Measurements from ENCODE around the gene ARHGEF4. TPM values are rescaled to one million over a fixed set of nuclear protein-coding genes. Genes with fewer than 3 reads are reported as not detected.

ARHGEF4 gene
- total RNA-seq, 3 donors from 2014 or later, result 0.94 to 14.0 (median 1.5) TPM

DNA sequence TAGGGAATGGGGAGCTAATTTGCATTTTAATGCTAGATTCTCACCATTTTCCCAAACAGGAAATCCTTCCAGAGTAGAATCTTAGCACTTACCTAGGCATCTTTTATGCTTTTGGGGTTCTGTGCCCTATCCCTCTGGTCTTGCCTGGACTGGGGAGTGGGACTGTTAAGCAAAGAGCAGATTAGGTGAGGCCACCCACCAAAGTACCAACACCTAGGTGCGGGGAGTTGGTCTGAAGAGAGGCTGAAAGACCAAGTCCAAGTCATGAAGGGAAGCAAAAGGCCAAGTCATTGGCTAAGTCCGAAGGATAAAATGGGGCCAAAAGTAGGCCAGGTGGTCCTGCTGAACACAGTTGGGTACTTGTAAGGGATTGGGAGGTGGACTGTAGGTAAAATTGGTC, 169.8 kb downstream of the ARHGEF4 start:
- Histone ChIP-seq H3K4me1 (ENCODE audit: low read depth) (no peaks in the 10 kb centered on the region), H3K36me3 (ENCODE audit: low read depth) (no peaks in the 10 kb centered on the region), H3K4me3 (no peak overlapping the region), H3K9me3 (no peaks in the 10 kb centered on the region)
- ATAC-seq (no peak), DNase-seq (no peak)
- intact Hi-C loops (cut with DNase I, micrococcal nuclease), result no loop called here
- TF ChIP-seq CTCF (IDR thresholded peaks at IDR 0.05), result no peak

GRCh38 chr2:131008967-131009366, 172.3 kb downstream of the ARHGEF4 start:
- no peak for TF ChIP-seq CTCF (IDR thresholded peaks at IDR 0.05)
- intact Hi-C loops (cut with DNase I, micrococcal nuclease), result no loop called here
- DNase-seq, result no peak
- no peaks in the 10 kb centered on the region for H3K9me3 ChIP-seq
- no peak for ATAC-seq
- no peaks in the 10 kb centered on the region for H3K4me1 ChIP-seq (ENCODE audit: low read depth)
- no peak overlapping the region for H3K4me3 ChIP-seq
- H3K36me3 ChIP-seq (ENCODE audit: low read depth), result no peaks in the 10 kb centered on the region

GRCh38 chr2:131009713-131010475, 173.2 kb downstream of the ARHGEF4 start:
- H3K4me1 ChIP-seq (ENCODE audit: low read depth), result no peaks in the 10 kb centered on the region

DNA sequence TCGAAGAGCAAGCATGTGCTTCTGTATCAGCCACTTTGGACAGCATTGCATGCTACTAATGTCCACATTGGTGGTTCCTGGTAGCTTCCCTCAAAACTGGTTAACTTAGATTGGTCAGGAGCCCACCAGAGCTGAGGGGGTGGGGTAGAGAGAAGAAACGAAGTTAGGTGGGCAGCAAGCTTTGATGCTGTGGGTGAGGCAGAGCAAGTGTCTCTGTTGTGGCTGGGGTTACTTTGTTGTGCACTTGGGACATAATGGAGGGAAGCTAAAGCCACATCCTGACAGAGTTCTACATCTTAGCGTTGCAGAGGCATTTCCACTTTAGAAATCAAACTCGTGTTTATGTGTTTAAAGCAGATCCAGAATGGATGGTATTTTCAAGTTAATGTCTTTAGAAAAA, 173.9 kb downstream of the ARHGEF4 start:
- Histone ChIP-seq H3K9me3 (no peaks in the 10 kb centered on the region), H3K4me1 (ENCODE audit: low read depth) (no peaks in the 10 kb centered on the region), H3K4me3 (no peak overlapping the region), H3K36me3 (ENCODE audit: low read depth) (no peaks in the 10 kb centered on the region)
- ATAC-seq (peak; percentile 43), DNase-seq (no peak)
- TF ChIP-seq CTCF (IDR thresholded peaks at IDR 0.05), result no peak
- intact Hi-C loops (cut with DNase I, micrococcal nuclease), result no loop called here

More at GRCh38 chr2:131009713-131010475, 173.2 kb downstream of the ARHGEF4 start:
- no peaks in the 10 kb centered on the region for H3K9me3 ChIP-seq
- intact Hi-C loops (cut with DNase I, micrococcal nuclease), result no loop called here
- ATAC-seq (no peak), DNase-seq (no peak)
- TF ChIP-seq CTCF (IDR thresholded peaks at IDR 0.05), result no peak
- H3K4me3 ChIP-seq, result no peak overlapping the region
- H3K36me3 ChIP-seq (ENCODE audit: low read depth), result no peaks in the 10 kb centered on the region

- no peak for TF ChIP-seq CTCF (IDR thresholded peaks at IDR 0.05)
- intact Hi-C loops (cut with DNase I, micrococcal nuclease), result no loop called here
- Histone ChIP-seq H3K4me1 (ENCODE audit: low read depth) (no peaks in the 10 kb centered on the region), H3K9me3 (no peaks in the 10 kb centered on the region), H3K36me3 (ENCODE audit: low read depth) (no peaks in the 10 kb centered on the region), H3K4me3 (no peak overlapping the region)
- ATAC-seq (no peak), DNase-seq (no peak)
Measured at GRCh38 chr2:131011486-131011885, 174.8 kb downstream of the ARHGEF4 start.
